ENCODE data around the gene SREK1.

The SREK1 gene

GRCh38 chr5:66224773-66225553 is 80.9 kb downstream of the SREK1 start:
- no peak for TF ChIP-seq CTCF (IDR thresholded peaks at IDR 0.05)

GRCh38 chr5:66230551-66230950 is 86.5 kb downstream of the SREK1 start:
- no peak for TF ChIP-seq CTCF (IDR thresholded peaks at IDR 0.05)

- TF ChIP-seq CTCF (IDR thresholded peaks at IDR 0.05) = no peak
These were observed 87.4 kb downstream of the SREK1 start for GRCh38 chr5:66231508-66231907.

GRCh38 chr5:66232275-66232674 is 88.2 kb downstream of the SREK1 start:
- no peak for TF ChIP-seq CTCF (IDR thresholded peaks at IDR 0.05)

- no peak for TF ChIP-seq CTCF (IDR thresholded peaks at IDR 0.05)
These were observed 88.8 kb downstream of the SREK1 start for GRCh38 chr5:66232706-66233445.
